ENCODE results near the gene CYP3A7.

GRCh38 chr7:99730238-99730810 is 4.7 kb downstream of the CYP3A7 start:
- TF ChIP-seq, protein P1, sequence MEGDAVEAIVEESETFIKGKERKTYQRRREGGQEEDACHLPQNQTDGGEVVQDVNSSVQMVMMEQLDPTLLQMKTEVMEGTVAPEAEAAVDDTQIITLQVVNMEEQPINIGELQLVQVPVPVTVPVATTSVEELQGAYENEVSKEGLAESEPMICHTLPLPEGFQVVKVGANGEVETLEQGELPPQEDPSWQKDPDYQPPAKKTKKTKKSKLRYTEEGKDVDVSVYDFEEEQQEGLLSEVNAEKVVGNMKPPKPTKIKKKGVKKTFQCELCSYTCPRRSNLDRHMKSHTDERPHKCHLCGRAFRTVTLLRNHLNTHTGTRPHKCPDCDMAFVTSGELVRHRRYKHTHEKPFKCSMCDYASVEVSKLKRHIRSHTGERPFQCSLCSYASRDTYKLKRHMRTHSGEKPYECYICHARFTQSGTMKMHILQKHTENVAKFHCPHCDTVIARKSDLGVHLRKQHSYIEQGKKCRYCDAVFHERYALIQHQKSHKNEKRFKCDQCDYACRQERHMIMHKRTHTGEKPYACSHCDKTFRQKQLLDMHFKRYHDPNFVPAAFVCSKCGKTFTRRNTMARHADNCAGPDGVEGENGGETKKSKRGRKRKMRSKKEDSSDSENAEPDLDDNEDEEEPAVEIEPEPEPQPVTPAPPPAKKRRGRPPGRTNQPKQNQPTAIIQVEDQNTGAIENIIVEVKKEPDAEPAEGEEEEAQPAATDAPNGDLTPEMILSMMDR (IDR thresholded peaks at IDR 0.05 in 8 of 11, conservative IDR thresholded peaks at IDR 0.05 in 3 of 11), result no peak
- TF ChIP-seq POLR2A (IDR thresholded peaks at IDR 0.05) (no peak), POLR2AphosphoS5 (IDR thresholded peaks at IDR 0.05) (no peak)

Data from spleen (tissue), 7 donors.